Endothelial cell of umbilical vein (primary cell): ENCODE data around the gene THBS3. TPM values are rescaled to one million over a fixed set of nuclear protein-coding genes. Genes with fewer than 3 reads are reported as not detected.

Experiments used
- BruUV-seq: library from RNA; stranded (reverse); fragments of 400-500 nt; replicated peaks from 2 replicates; lab custom pipeline; 2021; lab: Mats Ljungman, UMichigan
- CTCF ChIA-PET: fragments of 300-600, 350-600 bp; sonication (Branson Sonifier 250); formaldehyde crosslinking; loops from one replicate; lab custom pipeline; 2021; ENCODE audit warnings: antibody characterized with exemption, inconsistent platforms; lab: Charles Lee
- POLR2A ChIA-PET: fragments of 300-600, 350-600 bp; sonication (Branson Sonifier 250); formaldehyde crosslinking; loops from one replicate; lab custom pipeline; 2021; ENCODE audit warnings: antibody characterized with exemption, inconsistent platforms; lab: Charles Lee
- DNase-seq: peaks from one replicate; pipeline ENCODE4 v3.0.0-alpha.2; 2011; ENCODE audit warnings: low read depth, low spot score
- FAIRE-seq: peaks from 2 replicates; lab custom pipeline; 2011; peaks lifted over from hg19 to GRCh38; lab: Jason Lieb, UNC
- H2AFZ ChIP-seq: 2 replicates; pipeline ENCODE4 v1.6.0; 2012; ENCODE audit warnings: low read depth, low read length, control low read depth, inconsistent platforms
- H3K27ac ChIP-seq: 2 replicates; pipeline ENCODE4 v1.5.1; 2011; ENCODE audit warnings: low read depth, mild to moderate bottlenecking, control low read depth, low read length, moderate library complexity; ENCODE audit not compliant: insufficient read depth
- H3K27me3 ChIP-seq, 2 experiments: 2 replicates each; pipeline versions ENCODE4 v1.6.0 to v1.6.1; 2011; ENCODE audit warnings: low read length in 2 of 2, mixed read lengths in 1 of 2; ENCODE audit not compliant: control insufficient read depth in 2 of 2, insufficient read depth in 2 of 2
- H3K36me3 ChIP-seq, 2 experiments: 2 replicates in 1 of 2; 3 replicates in 1 of 2; pipeline ENCODE4 v1.5.1; 2011; ENCODE audit warnings: low read length in 2 of 2, mild to moderate bottlenecking in 1 of 2, moderate library complexity in 1 of 2; ENCODE audit not compliant: control insufficient read depth in 2 of 2, insufficient read depth in 2 of 2; ENCODE audit errors: extremely low read depth in 1 of 2
- H3K4me1 ChIP-seq: 3 replicates; pipeline ENCODE4 v1.5.1; 2011; ENCODE audit warnings: mild to moderate bottlenecking, low read length; ENCODE audit not compliant: control insufficient read depth, insufficient read depth; ENCODE audit errors: extremely low read depth
- H3K4me2 ChIP-seq: 2 replicates; pipeline ENCODE4 v1.6.1; 2011; ENCODE audit warnings: low read length, control low read depth, mixed read lengths; ENCODE audit not compliant: insufficient read depth
- H3K4me3 ChIP-seq, 3 experiments: fragments of 200-600 bp in 1 of 3; sonication (generic), shearing (Covaris generic) in 1 of 3; replicated peaks in 1 of 3; 2 replicates each; pipeline ENCODE4 v1.5.1; 2011 to 2016; ENCODE audit warnings: control low read depth in 3 of 3, low read length in 3 of 3, mild to moderate bottlenecking in 2 of 3, inconsistent platforms in 1 of 3, low read depth in 1 of 3, moderate library complexity in 1 of 3; ENCODE audit not compliant: insufficient read depth in 1 of 3
- H3K79me2 ChIP-seq: 2 replicates; pipeline ENCODE4 v1.6.0; 2012; ENCODE audit warnings: low read length, inconsistent platforms; ENCODE audit not compliant: control insufficient read depth, insufficient read depth
- H3K9ac ChIP-seq: replicated peaks from 2 replicates; pipeline ENCODE3; 2011; ENCODE audit warnings: low read length, control low read depth; ENCODE audit not compliant: insufficient read depth; ENCODE audit errors: extremely low read depth
- H3K9me1 ChIP-seq: replicated peaks from 3 replicates; pipeline ENCODE4 v1.6.0; 2011; ENCODE audit warnings: mild to moderate bottlenecking, low read length; ENCODE audit not compliant: control insufficient read depth, insufficient read depth; ENCODE audit errors: extremely low read depth
- H3K9me3 ChIP-seq: replicated peaks from 2 replicates; pipeline ENCODE4 v1.5.1; 2012; ENCODE audit warnings: low read length, inconsistent platforms; ENCODE audit not compliant: control insufficient read depth, insufficient read depth
- H4K20me1 ChIP-seq: replicated peaks from 2 replicates; pipeline ENCODE3; 2011; ENCODE audit warnings: mild to moderate bottlenecking, low read length; ENCODE audit not compliant: control insufficient read depth, insufficient read depth; ENCODE audit errors: extremely low read depth
- CTCF ChIP-seq, 2 donors: IDR thresholded peaks; 1 replicate in 1 of 2; 2 replicates in 1 of 2; pipeline ENCODE4 v1.5.1; 2011; ENCODE audit warnings: low read length in 2 of 2, mild to moderate bottlenecking in 2 of 2, moderate library complexity in 2 of 2, control low read depth in 1 of 2, inconsistent platforms in 1 of 2, low read depth in 1 of 2; ENCODE audit not compliant: insufficient read depth in 1 of 2; ENCODE audit errors: extremely low read depth in 1 of 2
- EZH2 ChIP-seq: IDR thresholded peaks from 2 replicates; pipeline ENCODE4 v1.6.1; 2012; ENCODE audit warnings: borderline replicate concordance, low read depth, mild to moderate bottlenecking, moderate library complexity, low read length, inconsistent platforms; ENCODE audit not compliant: severe bottlenecking
- FOS ChIP-seq: IDR thresholded peaks from 2 replicates; pipeline ENCODE4 v1.6.1; 2011; ENCODE audit warnings: mild to moderate bottlenecking, low read length, moderate library complexity, borderline replicate concordance; ENCODE audit not compliant: insufficient read depth
- GATA2 ChIP-seq: IDR thresholded peaks from 2 replicates; pipeline ENCODE4 v1.7.0; 2011; ENCODE audit warnings: low read depth, mild to moderate bottlenecking, moderate library complexity, mixed read lengths, low read length; ENCODE audit not compliant: insufficient read length, insufficient read depth
- JUN ChIP-seq: IDR thresholded peaks from 2 replicates; pipeline ENCODE4 v1.6.1; 2011; ENCODE audit warnings: borderline replicate concordance, low read depth; ENCODE audit not compliant: insufficient read length, insufficient read depth
- MYC ChIP-seq: IDR thresholded peaks from one replicate; pipeline ENCODE4 v1.6.1; 2011; ENCODE audit warnings: mild to moderate bottlenecking, low read depth, low read length
- POLR2A ChIP-seq: IDR thresholded peaks from 2 replicates; pipeline ENCODE4 v1.6.1; 2012; ENCODE audit warnings: low read depth, mild to moderate bottlenecking, control low read depth, low read length
- POLR2AphosphoS5 ChIP-seq: IDR thresholded peaks from 2 replicates; pipeline ENCODE4 v1.6.1; 2012; ENCODE audit warnings: low read depth, mild to moderate bottlenecking, control low read depth, low read length, moderate library complexity; ENCODE audit not compliant: insufficient read depth
- dilution Hi-C: fragments of 300-500 bp; cut with MboI; formaldehyde crosslinking; loops from one replicate; pipeline ENCODE4 v1.15.0; 2019; ENCODE audit warnings: low sequenced_read_pairs; ENCODE audit not compliant: extremely low pct_ligation_motif_present
- intact Hi-C: fragments of 100-400 bp; cut with micrococcal nuclease; formaldehyde crosslinking; loops from one replicate; pipeline ENCODE4 v1.10.0; 2022
- polyA plus RNA-seq, 4 experiments: library from polyadenylated mRNA; depleted of rRNA in 3 of 4; stranded (reverse) in 3 of 4; unstranded in 1 of 4; fragments of >200 nt; gene quantifications; 2 replicates each; pipeline versions ENCODE4 v1.2.1 to v1.2.3, GENCODE V29; 2011 to 2012; ENCODE audit warnings: missing spikeins in 1 of 4
- total RNA-seq: library from RNA; stranded (reverse); gene quantifications from 2 replicates; pipeline ENCODE4 v1.2.3, GENCODE V29; 2021
- TF ChIP-seq, protein P1 (sequence below): IDR thresholded peaks from 2 replicates; pipeline ENCODE4 v1.6.1; 2011; ENCODE audit not compliant: insufficient read depth, insufficient read length

The THBS3 gene
- total and polyA plus RNA-seq, 2 donors (not counting 3 experiments of a cell fraction or from before 2014, with no cell fraction given) = 23.6 to 25.7 TPM

- H3K36me3 ChIP-seq = peaks cover 4 to 26% of the 10 kb centered on the region in 2 experiments
- no peak overlapping the region for H3K9ac ChIP-seq
- H3K9me1 ChIP-seq = no peaks in the 10 kb centered on the region
- no peak overlapping the region for H3K4me3 ChIP-seq
- H3K27ac ChIP-seq = no peak overlapping the region
- DNase-seq (no peak), FAIRE-seq (no peak)
- no TSS peak for BruUV-seq
- peaks cover 6% of the 10 kb centered on the region for H3K4me1 ChIP-seq
- ChIA-PET POLR2A (no interaction called here), CTCF (interaction anchor here (1.5 to 2.0 kb wide), 2 partner anchors 15 to 47 kb away, joined by 3 to 31 read pairs; no protein-coding TSS in a partner anchor)
- no peak overlapping the region for H2AFZ ChIP-seq
- intact Hi-C loops = loop anchor here (2.0 kb wide), 1 partner anchor 15 kb away; no protein-coding TSS in a partner anchor
- H3K79me2 ChIP-seq = peaks cover 2% of the 10 kb centered on the region
- no peaks in the 10 kb centered on the region for H3K27me3 ChIP-seq
- dilution Hi-C loops = no loop called here
- H3K4me2 ChIP-seq = no peak overlapping the region
- no peaks in the 10 kb centered on the region for H4K20me1 ChIP-seq
- H3K9me3 ChIP-seq = no peaks in the 10 kb centered on the region
- TF ChIP-seq CTCF (IDR thresholded peaks at IDR 0.05; ENCODE audit: extremely low read depth in 1 of 2, insufficient read depth in 1 of 2, low read depth in 1 of 2, low read length in 2 of 2) (no peak), EZH2 (no peak)
Measured at GRCh38 chr1:155177918-155178281, 29.8 kb downstream of the THBS3 start.

GRCh38 chr1:155177192-155177917, 30.3 kb downstream of the THBS3 start:
- Histone ChIP-seq H3K27ac (no peak overlapping the region), H3K4me1 (peaks cover 6% of the 10 kb centered on the region), H3K36me3 (peaks cover 4 to 26% of the 10 kb centered on the region in 2 experiments), H2AFZ (no peak overlapping the region), H3K9me1 (no peaks in the 10 kb centered on the region), H3K79me2 (peaks cover 7% of the 10 kb centered on the region), H3K4me3 (no peak overlapping the region), H3K27me3 (no peaks in the 10 kb centered on the region), H3K9ac (no peak overlapping the region), H4K20me1 (no peaks in the 10 kb centered on the region), H3K4me2 (no peak overlapping the region), H3K9me3 (no peaks in the 10 kb centered on the region)
- FAIRE-seq = no peak
- dilution Hi-C loops (no loop called here), intact Hi-C loops (loop anchor here (2.0 kb wide), 1 partner anchor 15 kb away; no protein-coding TSS in a partner anchor)
- DNase-seq = no peak
- BruUV-seq = no TSS peak
- no peak for TF ChIP-seq JUN
- TF ChIP-seq CTCF (IDR thresholded peaks at IDR 0.05; ENCODE audit: extremely low read depth in 1 of 2, insufficient read depth in 1 of 2, low read depth in 1 of 2, low read length in 2 of 2) = no peak
- TF ChIP-seq MYC = no peak
- no peak for TF ChIP-seq POLR2A
- TF ChIP-seq, protein P1, sequence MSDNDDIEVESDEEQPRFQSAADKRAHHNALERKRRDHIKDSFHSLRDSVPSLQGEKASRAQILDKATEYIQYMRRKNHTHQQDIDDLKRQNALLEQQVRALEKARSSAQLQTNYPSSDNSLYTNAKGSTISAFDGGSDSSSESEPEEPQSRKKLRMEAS = no peak
- no peak for TF ChIP-seq GATA2
- TF ChIP-seq EZH2 = no peak
- no peak for TF ChIP-seq FOS
- TF ChIP-seq POLR2AphosphoS5 = no peak
- ChIA-PET POLR2A (no interaction called here), CTCF (interaction anchor here (1.0 to 2.0 kb wide), 3 partner anchors 16 to 86 kb away, joined by 3 to 31 read pairs (median 4); no protein-coding TSS in a partner anchor)
